Endodermal cell (in vitro differentiated cells): Measurements from ENCODE around the gene TRIM60. TPM values are rescaled to one million over a fixed set of nuclear protein-coding genes. Genes with fewer than 3 reads are reported as not detected.

Source experiments
- DNase-seq: peaks from one replicate; pipeline ENCODE4 v3.0.0-alpha.2; 2017
- H3K27ac ChIP-seq: 2 replicates; pipeline ENCODE4 v1.5.1; 2013; ENCODE audit warnings: mild to moderate bottlenecking, low read depth, low read length, moderate library complexity
- H3K27me3 ChIP-seq: 2 replicates; pipeline ENCODE4 v1.6.1; 2013; ENCODE audit warnings: mild to moderate bottlenecking, low read length, moderate library complexity; ENCODE audit not compliant: insufficient read depth, control insufficient read depth, poor library complexity, severe bottlenecking
- H3K36me3 ChIP-seq: 2 replicates; pipeline ENCODE4 v1.7.0; 2013; ENCODE audit warnings: mild to moderate bottlenecking, low read length, moderate library complexity; ENCODE audit not compliant: control insufficient read depth, insufficient read depth
- H3K4me1 ChIP-seq: one replicate; pipeline ENCODE4 v1.7.0; 2013; ENCODE audit warnings: low read length; ENCODE audit not compliant: control insufficient read depth, insufficient read depth
- H3K4me3 ChIP-seq: 2 replicates; pipeline ENCODE4 v1.5.1; 2013; ENCODE audit warnings: mild to moderate bottlenecking, low read length, moderate library complexity
- H3K9ac ChIP-seq: 2 replicates; pipeline ENCODE4 v1.6.1; 2013; ENCODE audit warnings: mild to moderate bottlenecking, low read length, moderate library complexity; ENCODE audit not compliant: poor library complexity, severe bottlenecking; ENCODE audit errors: extremely low read depth
- H3K9me3 ChIP-seq: 2 replicates; pipeline ENCODE4 v1.6.1; 2013; ENCODE audit warnings: mild to moderate bottlenecking, low read length, moderate library complexity; ENCODE audit not compliant: control insufficient read depth
- H3K27ac Mint-ChIP-seq: 2 replicates; pipeline ENCODE4 v1.8.0; 2020; ENCODE audit warnings: mixed read lengths
- H3K27me3 Mint-ChIP-seq: 2 replicates; pipeline ENCODE4 v1.8.0; 2021; ENCODE audit warnings: mild to moderate bottlenecking, mixed read lengths; ENCODE audit not compliant: insufficient read depth
- H3K36me3 Mint-ChIP-seq: 2 replicates; pipeline ENCODE4 v1.8.0; 2020; ENCODE audit warnings: low read depth, mixed read lengths
- H3K4me1 Mint-ChIP-seq: 2 replicates; pipeline ENCODE4 v1.8.0; 2020; ENCODE audit warnings: mixed read lengths
- H3K4me3 Mint-ChIP-seq: 2 replicates; pipeline ENCODE4 v1.8.0; 2020; ENCODE audit warnings: mild to moderate bottlenecking, moderate library complexity, mixed read lengths
- H3K9me3 Mint-ChIP-seq: 2 replicates; pipeline ENCODE4 v1.8.0; 2020; ENCODE audit warnings: mild to moderate bottlenecking, mixed read lengths
- WGBS, 2 experiments: methylation state at CpG; one replicate each; pipeline versions ENCODE4 v1.1.5 to v1.1.7; 2013; ENCODE audit warnings: missing lambda C conversion rate in 2 of 2, mixed read lengths in 1 of 2; ENCODE audit not compliant: insufficient coverage in 1 of 2, insufficient read length in 1 of 2; 5-methylcytosine and 5-hydroxymethylcytosine counted together
- total RNA-seq, 2 donors: library from RNA; stranded (reverse); fragmentation: NEBNext Ultra II Directional in 1 of 2; extraction: Animal tissue kit (Norgen Biotek cat#: 25700) in 1 of 2; gene quantifications; 2 replicates in 1 of 2; 3 replicates in 1 of 2; pipeline ENCODE4 v1.2.1, GENCODE V29; 2021
- TF ChIP-seq, protein P1 (sequence below): fragments of 200-600 bp; sonication (generic); conservative IDR thresholded peaks from 2 replicates; pipeline ENCODE4 v1.5.0; 2021; ENCODE audit warnings: antibody characterized with exemption, mild to moderate bottlenecking

TRIM60 gene
- total RNA-seq, 2 donors from 2014 or later, result not detected

- Histone ChIP-seq H3K27ac (no peak overlapping the region), H3K36me3 (no peaks in the 10 kb centered on the region), H3K27me3 (no peaks in the 10 kb centered on the region), H3K4me1 (no peaks in the 10 kb centered on the region), H3K9me3 (no peaks in the 10 kb centered on the region), H3K4me3 (no peak overlapping the region), H3K9ac (no peak overlapping the region)
- H3K4me1 Mint-ChIP-seq, result peaks cover 5% of the 10 kb centered on the region
- TF ChIP-seq, protein P1, sequence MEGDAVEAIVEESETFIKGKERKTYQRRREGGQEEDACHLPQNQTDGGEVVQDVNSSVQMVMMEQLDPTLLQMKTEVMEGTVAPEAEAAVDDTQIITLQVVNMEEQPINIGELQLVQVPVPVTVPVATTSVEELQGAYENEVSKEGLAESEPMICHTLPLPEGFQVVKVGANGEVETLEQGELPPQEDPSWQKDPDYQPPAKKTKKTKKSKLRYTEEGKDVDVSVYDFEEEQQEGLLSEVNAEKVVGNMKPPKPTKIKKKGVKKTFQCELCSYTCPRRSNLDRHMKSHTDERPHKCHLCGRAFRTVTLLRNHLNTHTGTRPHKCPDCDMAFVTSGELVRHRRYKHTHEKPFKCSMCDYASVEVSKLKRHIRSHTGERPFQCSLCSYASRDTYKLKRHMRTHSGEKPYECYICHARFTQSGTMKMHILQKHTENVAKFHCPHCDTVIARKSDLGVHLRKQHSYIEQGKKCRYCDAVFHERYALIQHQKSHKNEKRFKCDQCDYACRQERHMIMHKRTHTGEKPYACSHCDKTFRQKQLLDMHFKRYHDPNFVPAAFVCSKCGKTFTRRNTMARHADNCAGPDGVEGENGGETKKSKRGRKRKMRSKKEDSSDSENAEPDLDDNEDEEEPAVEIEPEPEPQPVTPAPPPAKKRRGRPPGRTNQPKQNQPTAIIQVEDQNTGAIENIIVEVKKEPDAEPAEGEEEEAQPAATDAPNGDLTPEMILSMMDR, result no peak
- H3K36me3 Mint-ChIP-seq, result no peaks in the 10 kb centered on the region
- H3K4me3 Mint-ChIP-seq, result no peak overlapping the region
- DNase-seq, result no peak
- peaks cover 15% of the 10 kb centered on the region for H3K27me3 Mint-ChIP-seq
- H3K9me3 Mint-ChIP-seq, result no peaks in the 10 kb centered on the region
- no peak overlapping the region for H3K27ac Mint-ChIP-seq
- WGBS, 2 experiments, result 92 to 98% methylated on average over 4 to 5 of the region's 5 CpGs
These were observed 22.1 kb upstream of the TRIM60 start for GRCh38 chr4:165009493-165010227.

GRCh38 chr4:165010487-165010886, 21.3 kb upstream of the TRIM60 start:
- Mint-ChIP-seq H3K4me3 (no peak overlapping the region), H3K27me3 (peaks cover 9% of the 10 kb centered on the region), H3K9me3 (no peaks in the 10 kb centered on the region), H3K27ac (no peak overlapping the region), H3K36me3 (no peaks in the 10 kb centered on the region), H3K4me1 (peaks cover 5% of the 10 kb centered on the region)
- TF ChIP-seq, protein P1, result no peak
- H3K9me3 ChIP-seq, result no peaks in the 10 kb centered on the region
- no peaks in the 10 kb centered on the region for H3K27me3 ChIP-seq
- H3K9ac ChIP-seq, result no peak overlapping the region
- H3K4me3 ChIP-seq, result no peak overlapping the region
- no peak overlapping the region for H3K27ac ChIP-seq
- no peaks in the 10 kb centered on the region for H3K4me1 ChIP-seq
- WGBS, 2 experiments, result 88 to 95% methylated on average over 1 to 2 of the region's 2 CpGs
- no peaks in the 10 kb centered on the region for H3K36me3 ChIP-seq
- no peak for DNase-seq

GRCh38 chr4:165010991-165011390, 20.8 kb upstream of the TRIM60 start:
- no peaks in the 10 kb centered on the region for H3K9me3 ChIP-seq
- DNase-seq, result no peak
- H3K9me3 Mint-ChIP-seq, result no peaks in the 10 kb centered on the region
- H3K27me3 Mint-ChIP-seq, result peaks cover 8% of the 10 kb centered on the region
- 91 to 97% methylated on average over 5 to 8 of the region's 8 CpGs for WGBS, 2 experiments
- no peak overlapping the region for H3K27ac ChIP-seq
- peaks cover 5% of the 10 kb centered on the region for H3K4me1 Mint-ChIP-seq
- no peak overlapping the region for H3K4me3 Mint-ChIP-seq
- H3K27ac Mint-ChIP-seq, result no peak overlapping the region
- H3K27me3 ChIP-seq, result no peaks in the 10 kb centered on the region
- no peaks in the 10 kb centered on the region for H3K36me3 ChIP-seq
- no peak overlapping the region for H3K9ac ChIP-seq
- no peak overlapping the region for H3K4me3 ChIP-seq
- no peaks in the 10 kb centered on the region for H3K4me1 ChIP-seq
- TF ChIP-seq, protein P1, result no peak
- H3K36me3 Mint-ChIP-seq, result no peaks in the 10 kb centered on the region
